Nephron progenitor cell (in vitro differentiated cells): ENCODE results near the gene MFAP4.
"Not testable (repeated sequence)": the region's sequence is repeated elsewhere in the genome, so short reads cannot be mapped to it uniquely, and the experiment has no call there.

Source experiments
- DNase-seq: peaks from one replicate; pipeline ENCODE4 v3.0.0; 2021
- H3K27ac Mint-ChIP-seq: 2 replicates; pipeline ENCODE4 v1.8.0; 2021; ENCODE audit warnings: mild to moderate bottlenecking, moderate library complexity, mixed read lengths
- H3K27me3 Mint-ChIP-seq: 2 replicates; pipeline ENCODE4 v1.8.0; 2021; ENCODE audit warnings: mild to moderate bottlenecking, low read depth, mixed read lengths; ENCODE audit not compliant: poor library complexity
- H3K36me3 Mint-ChIP-seq: 2 replicates; pipeline ENCODE4 v1.8.0; 2021; ENCODE audit warnings: low read depth, mixed read lengths
- H3K4me1 Mint-ChIP-seq: 2 replicates; pipeline ENCODE4 v1.8.0; 2021; ENCODE audit warnings: mixed read lengths
- H3K4me3 Mint-ChIP-seq: 2 replicates; pipeline ENCODE4 v1.8.0; 2021; ENCODE audit warnings: mild to moderate bottlenecking, moderate library complexity, mixed read lengths
- H3K9me3 Mint-ChIP-seq: 2 replicates; pipeline ENCODE4 v1.8.0; 2021; ENCODE audit warnings: mild to moderate bottlenecking, moderate library complexity, mixed read lengths
- TF ChIP-seq, protein P1 (sequence below): fragments of 200-600 bp; sonication (generic); IDR thresholded peaks from 2 replicates; pipeline ENCODE4 v1.5.0; 2021; ENCODE audit warnings: antibody characterized with exemption

MFAP4 gene

DNA sequence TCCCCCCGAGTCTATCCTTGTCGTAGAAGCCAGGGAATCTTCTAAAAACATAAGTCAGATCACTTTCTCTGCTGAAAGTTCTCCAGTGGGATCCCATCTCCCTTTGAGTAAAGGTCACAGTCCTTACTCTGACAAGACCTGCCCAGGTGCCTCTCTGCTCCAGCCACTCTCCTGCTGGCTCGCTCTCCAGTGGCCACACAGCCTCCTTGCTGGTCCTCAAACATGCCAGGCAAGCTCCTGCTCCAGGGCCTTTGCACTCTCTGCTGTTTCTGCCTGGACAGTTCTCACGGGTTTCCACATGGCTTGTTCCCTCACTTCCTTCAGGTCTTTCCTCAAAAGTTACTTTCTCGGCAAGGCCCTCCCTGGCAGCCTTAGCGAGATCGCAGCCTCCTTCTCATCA, 27.8 kb downstream of the MFAP4 start:
- H3K4me1 Mint-ChIP-seq = peaks cover 65% of the 10 kb centered on the region
- H3K27me3 Mint-ChIP-seq = no peaks in the 10 kb centered on the region
- no peak overlapping the region for H3K27ac Mint-ChIP-seq
- TF ChIP-seq, protein P1, sequence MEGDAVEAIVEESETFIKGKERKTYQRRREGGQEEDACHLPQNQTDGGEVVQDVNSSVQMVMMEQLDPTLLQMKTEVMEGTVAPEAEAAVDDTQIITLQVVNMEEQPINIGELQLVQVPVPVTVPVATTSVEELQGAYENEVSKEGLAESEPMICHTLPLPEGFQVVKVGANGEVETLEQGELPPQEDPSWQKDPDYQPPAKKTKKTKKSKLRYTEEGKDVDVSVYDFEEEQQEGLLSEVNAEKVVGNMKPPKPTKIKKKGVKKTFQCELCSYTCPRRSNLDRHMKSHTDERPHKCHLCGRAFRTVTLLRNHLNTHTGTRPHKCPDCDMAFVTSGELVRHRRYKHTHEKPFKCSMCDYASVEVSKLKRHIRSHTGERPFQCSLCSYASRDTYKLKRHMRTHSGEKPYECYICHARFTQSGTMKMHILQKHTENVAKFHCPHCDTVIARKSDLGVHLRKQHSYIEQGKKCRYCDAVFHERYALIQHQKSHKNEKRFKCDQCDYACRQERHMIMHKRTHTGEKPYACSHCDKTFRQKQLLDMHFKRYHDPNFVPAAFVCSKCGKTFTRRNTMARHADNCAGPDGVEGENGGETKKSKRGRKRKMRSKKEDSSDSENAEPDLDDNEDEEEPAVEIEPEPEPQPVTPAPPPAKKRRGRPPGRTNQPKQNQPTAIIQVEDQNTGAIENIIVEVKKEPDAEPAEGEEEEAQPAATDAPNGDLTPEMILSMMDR = no peak
- peaks cover 12% of the 10 kb centered on the region for H3K36me3 Mint-ChIP-seq
- no peak for DNase-seq
- no peaks in the 10 kb centered on the region for H3K9me3 Mint-ChIP-seq
- H3K4me3 Mint-ChIP-seq = no peak overlapping the region

DNA sequence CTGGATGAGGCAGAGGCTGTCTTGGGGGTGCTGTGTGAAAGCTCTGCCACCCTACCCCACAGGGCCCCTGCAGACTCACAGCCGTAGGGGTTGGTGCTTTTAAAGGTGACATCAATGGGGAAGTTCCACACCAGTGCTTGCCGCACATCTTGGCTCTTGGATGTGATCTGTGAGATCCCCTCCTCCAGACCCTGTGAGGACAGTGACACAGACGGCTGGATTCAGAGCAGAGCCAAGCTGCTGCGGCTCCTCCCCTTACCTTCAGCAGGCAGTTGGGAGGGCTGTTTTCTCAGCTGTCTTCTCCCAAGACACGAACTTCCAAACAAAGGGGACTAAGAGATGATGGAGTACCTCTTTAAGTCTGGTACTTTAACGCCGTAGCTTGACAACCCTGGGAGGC, 29.2 kb downstream of the MFAP4 start:
- DNase-seq = no peak
- Mint-ChIP-seq H3K36me3 (peaks cover 17% of the 10 kb centered on the region), H3K9me3 (no peaks in the 10 kb centered on the region), H3K4me1 (peaks cover 58% of the 10 kb centered on the region), H3K4me3 (no peak overlapping the region), H3K27ac (peak overlapping the region; percentile 2), H3K27me3 (no peaks in the 10 kb centered on the region)
- TF ChIP-seq, protein P1 = no peak

DNA sequence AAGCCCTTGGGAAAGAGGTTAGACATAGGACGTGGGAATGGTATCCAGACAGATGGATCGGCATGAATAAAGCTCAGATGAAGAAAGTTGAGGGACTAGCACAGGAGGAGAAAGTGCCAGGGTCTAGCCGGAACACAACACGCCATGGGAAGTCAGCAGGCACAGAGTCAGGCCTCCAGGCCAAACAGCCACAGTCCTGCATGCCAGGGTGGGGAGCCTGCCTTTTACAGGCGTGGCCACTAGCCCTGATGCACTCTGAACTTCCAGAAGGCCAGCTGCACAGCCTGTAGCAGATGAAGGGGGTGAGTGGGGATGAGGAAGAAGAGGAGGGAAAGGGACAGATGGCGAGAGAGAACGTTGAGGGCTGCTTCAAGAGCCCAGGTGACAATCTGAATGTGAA, 29.6 kb downstream of the MFAP4 start:
- Mint-ChIP-seq H3K4me1 (peaks cover 58% of the 10 kb centered on the region), H3K36me3 (peaks cover 17% of the 10 kb centered on the region), H3K27ac (no peak overlapping the region), H3K9me3 (no peaks in the 10 kb centered on the region), H3K27me3 (no peaks in the 10 kb centered on the region), H3K4me3 (no peak overlapping the region)
- TF ChIP-seq, protein P1 = no peak
- no peak for DNase-seq

DNA sequence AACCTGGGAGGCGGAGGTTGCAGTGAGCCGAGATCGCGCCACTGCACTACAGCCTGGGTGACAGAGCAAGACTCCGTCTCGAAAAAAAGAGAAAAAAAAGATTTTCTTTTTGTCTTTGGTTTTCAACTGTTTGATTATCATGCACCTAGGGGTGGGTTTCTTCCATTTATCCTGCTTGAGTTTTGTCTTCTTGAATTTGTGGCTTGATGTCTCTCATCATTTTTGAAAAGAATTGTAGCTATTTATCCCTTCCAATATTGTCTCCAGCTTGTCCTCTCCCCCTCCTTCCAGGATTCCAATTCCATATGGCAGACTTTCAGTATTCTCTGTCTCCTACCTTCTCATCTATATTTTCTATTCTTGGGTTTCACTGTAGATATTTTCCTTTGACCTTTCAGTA, 32.2 kb downstream of the MFAP4 start:
- Mint-ChIP-seq H3K4me3 (no peak overlapping the region), H3K27ac (no peak overlapping the region), H3K36me3 (peaks cover 22% of the 10 kb centered on the region), H3K4me1 (peaks cover 37% of the 10 kb centered on the region), H3K9me3 (no peaks in the 10 kb centered on the region), H3K27me3 (no peaks in the 10 kb centered on the region)
- TF ChIP-seq, protein P1 = no peak
- DNase-seq = no peak

DNA sequence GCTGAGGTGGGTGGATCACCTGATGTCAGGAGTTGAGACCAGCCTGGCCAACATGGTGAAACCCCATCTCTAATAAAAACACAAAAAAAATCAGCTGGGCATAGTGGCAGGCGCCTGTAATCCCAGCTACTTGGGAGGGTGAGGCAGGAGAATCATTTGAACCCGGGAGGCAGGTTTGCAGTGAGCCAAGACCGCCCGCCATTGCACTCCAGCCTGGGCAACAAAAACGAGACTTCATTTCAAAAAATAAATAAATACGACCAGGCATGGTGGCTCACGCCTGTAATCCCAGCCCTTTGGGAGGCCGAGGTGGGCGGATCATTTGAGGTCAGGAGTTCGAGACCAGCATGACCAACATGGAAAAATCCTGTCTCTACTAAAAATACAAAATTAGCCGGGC, 33.6 kb downstream of the MFAP4 start:
- Mint-ChIP-seq H3K36me3 (peaks cover 22% of the 10 kb centered on the region), H3K4me1 (peaks cover 24% of the 10 kb centered on the region)
- H3K27me3 Mint-ChIP-seq, H3K27ac Mint-ChIP-seq, DNase-seq, H3K9me3 Mint-ChIP-seq, H3K4me3 Mint-ChIP-seq: not testable (repeated sequence)

DNA sequence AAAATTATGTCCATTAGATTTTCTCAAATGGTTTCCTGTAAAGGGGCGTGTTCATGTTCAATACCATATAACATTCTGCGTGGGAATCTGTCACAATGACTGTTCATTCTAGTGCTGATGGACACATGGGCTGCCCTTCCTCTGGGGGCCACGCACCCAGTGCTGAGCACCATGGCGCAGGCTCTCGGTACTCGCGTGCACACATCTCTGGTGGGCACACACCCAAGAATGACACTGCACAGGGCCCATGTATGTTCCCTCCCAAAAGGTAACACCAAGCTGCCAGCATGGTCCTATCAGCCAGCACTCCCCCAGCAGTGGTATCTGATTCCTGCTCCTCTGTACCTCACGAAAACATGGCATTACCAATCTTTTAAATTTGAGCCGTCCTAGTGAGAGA, 38.2 kb downstream of the MFAP4 start:
- H3K36me3 Mint-ChIP-seq = peaks cover 6% of the 10 kb centered on the region
- TF ChIP-seq, protein P1 = no peak
- no peak overlapping the region for H3K4me3 Mint-ChIP-seq
- DNase-seq = no peak
- H3K9me3 Mint-ChIP-seq = no peaks in the 10 kb centered on the region
- H3K4me1 Mint-ChIP-seq = peaks cover 26% of the 10 kb centered on the region
- H3K27me3 Mint-ChIP-seq = no peaks in the 10 kb centered on the region
- peak overlapping the region; percentile 66 for H3K27ac Mint-ChIP-seq
